ENCODE data around the gene ZFYVE27.

- TF ChIP-seq, protein P1, sequence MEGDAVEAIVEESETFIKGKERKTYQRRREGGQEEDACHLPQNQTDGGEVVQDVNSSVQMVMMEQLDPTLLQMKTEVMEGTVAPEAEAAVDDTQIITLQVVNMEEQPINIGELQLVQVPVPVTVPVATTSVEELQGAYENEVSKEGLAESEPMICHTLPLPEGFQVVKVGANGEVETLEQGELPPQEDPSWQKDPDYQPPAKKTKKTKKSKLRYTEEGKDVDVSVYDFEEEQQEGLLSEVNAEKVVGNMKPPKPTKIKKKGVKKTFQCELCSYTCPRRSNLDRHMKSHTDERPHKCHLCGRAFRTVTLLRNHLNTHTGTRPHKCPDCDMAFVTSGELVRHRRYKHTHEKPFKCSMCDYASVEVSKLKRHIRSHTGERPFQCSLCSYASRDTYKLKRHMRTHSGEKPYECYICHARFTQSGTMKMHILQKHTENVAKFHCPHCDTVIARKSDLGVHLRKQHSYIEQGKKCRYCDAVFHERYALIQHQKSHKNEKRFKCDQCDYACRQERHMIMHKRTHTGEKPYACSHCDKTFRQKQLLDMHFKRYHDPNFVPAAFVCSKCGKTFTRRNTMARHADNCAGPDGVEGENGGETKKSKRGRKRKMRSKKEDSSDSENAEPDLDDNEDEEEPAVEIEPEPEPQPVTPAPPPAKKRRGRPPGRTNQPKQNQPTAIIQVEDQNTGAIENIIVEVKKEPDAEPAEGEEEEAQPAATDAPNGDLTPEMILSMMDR (IDR thresholded peaks at IDR 0.05) = no peak
- TF ChIP-seq POLR2A (IDR thresholded peaks at IDR 0.05) = no peak
Measured at GRCh38 chr10:97766106-97766810, 29.3 kb downstream of the ZFYVE27 start.

All from body of pancreas (tissue), 4 donors.